ENCODE data around the gene EEF1AKMT4.
A peak's percentile ranks its signal among the peaks of the same experiment; 100 is the strongest.
"Not testable (repeated sequence)": the region's sequence is repeated elsewhere in the genome, so short reads cannot be mapped to it uniquely, and the experiment has no call there.

Gene EEF1AKMT4

DNA sequence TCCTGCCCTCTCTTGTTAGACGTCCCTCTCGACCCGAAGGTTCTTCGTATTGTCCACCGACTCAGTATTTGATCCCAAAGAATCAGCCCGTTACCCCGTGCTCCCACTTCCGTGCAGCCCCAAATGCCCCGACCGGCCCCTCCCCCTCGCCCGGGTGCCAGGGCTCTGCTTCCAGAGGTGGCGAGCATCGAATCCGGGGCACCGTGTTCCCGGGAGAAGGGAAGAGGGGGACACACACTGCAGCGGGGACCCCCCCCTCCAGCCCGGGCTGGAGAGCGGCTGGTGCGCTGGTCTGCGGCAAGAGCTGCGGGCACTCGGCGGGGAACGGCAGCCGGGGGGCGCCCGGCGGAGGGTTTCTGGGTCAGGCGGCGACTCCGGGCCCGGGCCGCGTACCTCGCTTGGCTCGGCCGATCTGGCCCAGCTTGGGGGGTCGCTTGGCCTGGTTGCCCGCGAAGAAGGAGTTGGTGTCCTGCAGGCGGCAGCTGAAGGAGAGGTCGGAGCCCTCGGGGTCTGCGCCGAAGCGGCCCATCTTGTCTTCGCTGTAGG, 11.3 kb downstream of the EEF1AKMT4 start:
- ATAC-seq (no peak), DNase-seq (peak; percentile 18)

DNA sequence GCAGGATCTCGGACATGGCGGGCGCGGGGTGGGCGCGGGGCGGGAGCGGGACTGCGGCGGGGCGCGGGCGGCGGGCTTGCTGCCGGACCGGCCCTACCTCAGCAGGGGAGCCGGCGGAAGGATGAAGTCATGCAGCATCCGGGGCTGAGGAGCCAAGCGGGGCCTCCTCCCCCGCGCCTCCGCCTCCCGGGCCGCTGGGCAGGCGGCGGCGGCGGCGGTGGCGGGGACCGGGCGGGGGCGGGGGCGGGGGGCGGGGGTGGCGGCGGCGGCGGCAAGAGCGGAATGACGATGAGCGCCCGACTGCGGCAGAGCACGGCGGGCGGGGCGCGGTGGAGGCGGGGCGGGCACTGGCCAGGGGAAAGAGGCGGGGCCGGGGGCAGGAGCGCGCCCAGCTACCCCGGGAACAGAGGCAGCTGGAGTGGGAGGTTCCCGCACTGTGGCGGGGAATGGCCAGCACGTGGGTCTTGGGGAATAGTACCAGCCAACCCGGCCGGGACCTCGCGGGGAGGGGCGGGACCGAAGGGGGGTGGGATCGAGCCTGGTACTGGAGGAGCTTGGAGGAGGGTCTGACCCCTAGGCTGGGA, 11.9 kb downstream of the EEF1AKMT4 start, which contains the start of gene CAMK2N2:
Gene CAMK2N2, minus strand, starts transcription at position 284 of the 584 bp plus-strand sequence. Its CDS starts 268 bp downstream, at position 16.
- ATAC-seq, result peak; percentile 56
- peak; percentile 65 for DNase-seq

GRCh38 chr3:184261854-184262763, 12.6 kb downstream of the EEF1AKMT4 start:
- ATAC-seq, result peak; percentile 44
- peak; percentile 28 for DNase-seq

GRCh38 chr3:184262764-184263179, 13.3 kb downstream of the EEF1AKMT4 start:
- DNase-seq (no peak), ATAC-seq (no peak)

GRCh38 chr3:184267249-184267648, 17.8 kb downstream of the EEF1AKMT4 start:
- DNase-seq, ATAC-seq: not testable (repeated sequence)

- DNase-seq (no peak), ATAC-seq (no peak)
These were observed 22.8 kb downstream of the EEF1AKMT4 start for GRCh38 chr3:184272269-184272668.

DNA sequence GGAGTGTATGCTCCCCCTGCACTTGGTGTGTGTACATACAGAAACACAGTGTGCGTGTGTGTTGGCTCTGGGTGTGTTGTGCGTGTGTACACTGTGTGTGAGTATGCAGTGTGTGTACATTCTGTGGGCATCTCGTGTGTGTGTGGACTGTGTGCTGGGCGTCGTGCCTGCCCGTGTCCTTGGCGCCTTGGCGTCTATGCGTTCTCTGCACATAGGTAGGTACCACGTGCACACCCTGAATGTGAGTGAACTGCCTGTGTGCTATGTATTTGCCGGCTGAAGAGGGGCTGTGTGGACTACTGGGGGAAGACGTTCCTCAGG, 25.9 kb downstream of the EEF1AKMT4 start:
- DNase-seq (no peak), ATAC-seq (peak; percentile 28)

DNA sequence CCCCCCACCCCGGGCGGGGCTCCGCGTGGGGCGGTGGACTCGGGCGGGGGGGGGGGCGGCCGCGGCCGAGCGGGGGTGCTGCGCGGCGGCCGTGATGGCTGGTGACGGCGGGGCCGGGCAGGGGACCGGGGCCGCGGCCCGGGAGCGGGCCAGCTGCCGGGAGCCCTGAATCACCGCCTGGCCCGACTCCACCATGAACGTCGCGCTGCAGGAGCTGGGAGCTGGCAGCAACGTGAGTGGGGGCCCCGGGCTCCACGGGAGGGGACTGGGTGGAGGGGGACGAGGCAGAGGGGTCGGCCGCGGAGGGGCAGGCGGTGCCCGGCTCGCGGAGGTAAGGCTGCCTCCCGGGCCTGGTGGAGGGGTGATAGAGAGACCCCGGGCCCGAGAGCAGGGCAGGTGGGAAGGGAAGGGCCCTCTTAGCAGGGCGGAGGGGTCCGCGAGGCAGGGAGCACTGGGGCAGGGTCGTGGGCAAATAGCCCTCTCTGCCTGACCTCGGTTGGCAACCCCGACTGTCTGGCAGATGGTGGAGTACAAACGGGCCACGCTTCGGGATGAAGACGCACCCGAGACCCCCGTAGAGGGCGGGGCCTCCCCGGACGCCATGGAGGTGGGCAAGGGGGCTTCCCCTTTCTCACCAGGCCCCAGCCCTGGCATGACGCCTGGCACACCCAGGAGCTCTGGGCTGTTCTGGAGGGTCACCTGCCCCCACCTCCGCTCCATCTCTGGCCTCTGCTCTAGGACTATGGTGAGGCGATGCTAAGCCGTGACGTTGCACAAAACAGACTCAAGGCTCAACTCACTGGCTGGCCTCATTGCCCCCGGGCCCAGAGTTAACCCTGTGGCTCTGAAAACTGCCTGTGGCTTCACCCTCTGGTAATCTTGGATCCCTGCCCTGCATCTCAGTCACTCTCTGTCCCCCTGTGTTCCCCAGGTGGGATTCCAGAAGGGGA, 26.8 kb downstream of the EEF1AKMT4 start, which contains the start of gene ECE2:
Gene ECE2, plus strand, starts transcription at position 62 of the 950 bp plus-strand sequence. Its CDS starts 132 bp downstream, at position 194.
- DNase-seq, result no peak
- no peak for ATAC-seq

DNA sequence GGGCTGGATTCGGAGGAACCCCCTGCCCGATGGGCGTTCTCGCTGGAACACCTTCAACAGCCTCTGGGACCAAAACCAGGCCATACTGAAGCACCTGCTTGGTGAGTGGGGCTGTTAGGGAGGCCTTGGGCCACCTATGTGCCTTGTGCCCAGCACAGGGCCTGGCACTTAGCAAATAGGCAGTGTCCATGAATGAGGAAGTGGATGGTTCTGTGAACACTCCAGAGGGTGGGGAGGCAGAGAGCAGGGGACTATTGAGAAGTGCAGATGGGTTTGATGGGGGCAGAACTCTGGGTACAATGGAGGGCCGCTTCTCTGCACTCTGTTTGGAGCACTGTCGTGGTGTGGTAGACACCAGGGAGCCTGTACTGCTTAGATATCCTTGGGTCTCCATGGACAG, 27.9 kb downstream of the EEF1AKMT4 start:
- ATAC-seq (no peak), DNase-seq (no peak)

DNA sequence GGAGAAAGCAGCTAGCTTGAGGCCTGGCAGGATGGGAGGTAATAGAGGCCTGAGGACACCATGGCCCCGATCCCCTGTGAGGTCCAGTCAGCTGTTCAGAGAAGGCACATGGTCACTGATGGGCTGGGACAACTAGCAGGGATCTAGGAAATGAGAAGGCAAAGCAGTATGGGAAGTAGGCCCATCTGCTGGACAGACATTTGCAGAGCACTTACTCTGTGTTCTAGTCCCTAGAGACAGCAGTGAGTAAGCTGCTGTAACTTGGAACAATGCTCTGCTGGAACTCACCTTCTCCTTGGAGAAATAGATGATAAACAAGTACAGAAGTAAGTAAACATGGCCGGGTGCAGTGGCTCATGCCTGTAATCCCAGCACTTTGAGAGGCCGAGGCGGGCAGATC, 33.5 kb downstream of the EEF1AKMT4 start:
- no peak for DNase-seq
- no peak for ATAC-seq

- ATAC-seq (no peak), DNase-seq (no peak)
These were observed 34.2 kb downstream of the EEF1AKMT4 start for GRCh38 chr3:184283681-184284080.

DNA sequence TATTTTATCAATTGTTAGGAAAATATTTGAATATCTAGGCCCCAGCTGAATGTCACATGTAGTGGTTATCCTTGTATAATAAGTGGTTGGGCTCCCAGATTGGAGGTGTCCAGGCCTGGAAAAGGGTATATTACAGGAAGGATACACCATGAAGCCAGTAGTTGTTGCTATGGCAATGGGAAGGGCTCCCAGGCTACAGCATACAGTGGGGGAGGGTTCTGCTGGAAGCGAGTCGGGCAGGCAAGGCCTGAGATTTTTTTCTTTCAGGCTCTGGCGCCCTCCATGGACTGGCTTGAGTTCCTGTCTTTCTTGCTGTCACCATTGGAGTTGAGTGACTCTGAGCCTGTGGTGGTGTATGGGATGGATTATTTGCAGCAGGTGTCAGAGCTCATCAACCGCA, 35.2 kb downstream of the EEF1AKMT4 start:
- ATAC-seq, result peak; percentile 25
- peak; percentile 27 for DNase-seq

GRCh38 chr3:184289426-184289938, 40.0 kb downstream of the EEF1AKMT4 start:
- ATAC-seq (peak; percentile 65), DNase-seq (peak; percentile 79)

GRCh38 chr3:184290331-184290730, 40.9 kb downstream of the EEF1AKMT4 start:
- ATAC-seq, result no peak
- no peak for DNase-seq

DNA sequence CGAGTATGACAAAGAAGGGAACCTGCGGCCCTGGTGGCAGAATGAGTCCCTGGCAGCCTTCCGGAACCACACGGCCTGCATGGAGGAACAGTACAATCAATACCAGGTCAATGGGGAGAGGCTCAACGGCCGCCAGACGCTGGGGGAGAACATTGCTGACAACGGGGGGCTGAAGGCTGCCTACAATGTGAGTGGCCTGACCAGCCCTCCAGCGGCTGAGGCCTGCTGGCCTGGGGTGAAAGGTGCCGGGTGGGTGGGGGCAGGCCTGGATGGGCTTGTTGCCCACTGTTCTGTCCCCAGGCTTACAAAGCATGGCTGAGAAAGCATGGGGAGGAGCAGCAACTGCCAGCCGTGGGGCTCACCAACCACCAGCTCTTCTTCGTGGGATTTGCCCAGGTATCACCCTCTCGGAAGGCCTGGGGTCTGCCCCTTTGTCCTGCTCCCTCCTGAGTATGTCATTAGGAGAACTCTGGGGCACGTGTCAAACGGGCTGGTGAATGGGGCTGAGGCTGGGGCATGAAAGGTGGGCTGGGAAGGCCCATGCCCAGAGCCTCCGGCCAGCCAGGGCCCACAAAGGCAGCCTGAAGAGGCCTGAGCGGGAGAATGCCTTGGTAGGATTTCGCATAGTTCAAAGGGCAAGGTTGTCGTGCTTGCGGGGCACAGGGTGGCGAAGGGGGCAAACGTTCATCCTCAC, 41.7 kb downstream of the EEF1AKMT4 start:
- DNase-seq (no peak), ATAC-seq (no peak)

DNA sequence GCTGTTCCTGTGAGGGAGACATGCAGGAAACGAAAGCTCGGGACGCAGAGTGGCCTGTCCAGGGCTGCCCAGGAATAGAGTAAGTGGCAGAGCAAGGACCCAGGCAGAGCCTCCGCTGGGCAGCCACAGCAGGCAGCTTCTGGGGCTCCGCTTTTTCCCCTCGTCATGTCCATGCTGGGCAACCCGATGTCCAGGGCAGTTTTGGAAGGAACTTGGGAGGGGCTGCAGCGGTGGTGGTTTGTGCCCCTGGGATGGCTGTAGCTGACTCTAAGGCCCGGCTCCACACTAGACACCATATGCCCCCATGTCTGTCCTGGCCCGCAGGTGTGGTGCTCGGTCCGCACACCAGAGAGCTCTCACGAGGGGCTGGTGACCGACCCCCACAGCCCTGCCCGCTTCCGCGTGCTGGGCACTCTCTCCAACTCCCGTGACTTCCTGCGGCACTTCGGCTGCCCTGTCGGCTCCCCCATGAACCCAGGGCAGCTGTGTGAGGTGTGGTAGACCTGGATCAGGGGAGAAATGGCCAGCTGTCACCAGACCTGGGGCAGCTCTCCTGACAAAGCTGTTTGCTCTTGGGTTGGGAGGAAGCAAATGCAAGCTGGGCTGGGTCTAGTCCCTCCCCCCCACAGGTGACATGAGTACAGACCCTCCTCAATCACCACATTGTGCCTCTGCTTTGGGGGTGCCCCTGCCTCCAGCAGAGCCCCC, 42.4 kb downstream of the EEF1AKMT4 start:
- DNase-seq, result no peak
- ATAC-seq, result no peak

GRCh38 chr3:184295771-184296170, 46.3 kb downstream of the EEF1AKMT4 start:
- DNase-seq, result no peak
- ATAC-seq, result no peak

GRCh38 chr3:184296616-184297015, 47.1 kb downstream of the EEF1AKMT4 start:
- DNase-seq (no peak), ATAC-seq (no peak)

DNA sequence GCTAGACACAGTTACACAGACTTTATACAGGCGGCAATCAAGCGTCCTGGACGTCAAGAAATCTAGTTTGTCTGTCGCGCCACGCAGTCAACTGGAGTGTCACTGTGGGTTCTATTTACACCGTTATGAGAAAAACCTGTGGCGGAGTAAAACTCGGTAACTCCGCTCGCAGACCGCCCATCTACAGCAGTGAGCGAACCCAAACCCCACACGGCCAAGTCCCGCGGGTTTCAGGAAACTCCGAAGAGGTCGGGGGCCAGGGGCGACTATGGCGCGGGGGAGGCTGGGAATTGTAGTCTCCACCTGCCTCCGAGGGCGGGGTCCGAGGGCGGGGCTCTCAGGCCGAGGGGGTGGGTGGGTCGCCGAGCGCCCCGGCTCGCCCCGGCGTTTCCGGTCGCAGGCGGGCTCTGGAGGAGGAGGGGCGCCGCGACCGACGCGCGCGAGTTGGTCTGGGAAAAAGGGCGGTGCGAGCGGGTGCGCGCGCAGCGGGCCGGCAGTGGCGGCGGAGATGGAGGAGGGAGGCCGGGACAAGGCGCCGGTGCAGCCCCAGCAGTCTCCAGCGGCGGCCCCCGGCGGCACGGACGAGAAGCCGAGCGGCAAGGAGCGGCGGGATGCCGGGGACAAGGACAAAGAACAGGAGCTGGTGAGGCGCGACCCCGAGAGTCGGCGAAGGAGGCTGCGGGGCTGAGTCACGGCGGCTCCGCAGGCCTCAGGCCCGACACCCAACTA, 49.5 kb downstream of the EEF1AKMT4 start, which contains the start of gene PSMD2:
Gene PSMD2, plus strand, starts transcription at position 483 of the 729 bp plus-strand sequence. Its CDS starts 26 bp downstream, at position 509.
- DNase-seq (peak; percentile 99), ATAC-seq (peak; percentile 96)

Data from stimulated activated naive CD8-positive, alpha-beta T cell treated with anti-CD3 and anti-CD28 coated beads, Interleukin-15, Interleukin-2, amounts not matched to agents 100 U/mL and 50 U/mL, for 24 hours (primary cell).